Measurements from ENCODE around the gene ATP10A. TPM values are rescaled to one million over a fixed set of nuclear protein-coding genes. Genes with fewer than 3 reads are reported as not detected.

ATP10A gene
- total RNA-seq, 1 experiment from 2014 or later = 3.9 TPM

- H3K9me3 ChIP-seq (ENCODE audit: control insufficient read depth, low read depth, low read length) = no peaks in the 10 kb centered on the region
- no peaks in the 10 kb centered on the region for H3K79me1 ChIP-seq (ENCODE audit: insufficient read depth, low read depth, low read length, poor library complexity, severe bottlenecking)
- no peak overlapping the region for H3K14ac ChIP-seq (ENCODE audit: insufficient read depth, low read length)
- H3K23ac ChIP-seq (ENCODE audit: insufficient read length, low read depth, low read length) = no peak overlapping the region
- no peak overlapping the region for H3K4ac ChIP-seq (ENCODE audit: low read depth, low read length)
- H2BK5ac ChIP-seq (ENCODE audit: insufficient read length, low read length) = no peak overlapping the region
- no peaks in the 10 kb centered on the region for H3K27me3 ChIP-seq (ENCODE audit: insufficient read depth, low read length)
- no peak overlapping the region for H2BK20ac ChIP-seq (ENCODE audit: low read depth, low read length, poor library complexity, severe bottlenecking)
- no peak overlapping the region for H3K18ac ChIP-seq (ENCODE audit: insufficient read length, low read depth, low read length)
- no peak overlapping the region for H3K56ac ChIP-seq (ENCODE audit: insufficient read length, low read depth, low read length)
- Mint-ChIP-seq H3K4me3 (no peak overlapping the region), H3K27ac (no peak overlapping the region), H3K27me3 (ENCODE audit: low read depth) (peaks cover 5% of the 10 kb centered on the region), H3K9me3 (no peaks in the 10 kb centered on the region), H3K4me1 (peaks cover 5 to 8% of the 10 kb centered on the region in 2 experiments), H3K36me3 (ENCODE audit: insufficient read depth in 1 of 3, low read depth in 3 of 3) (no peaks in the 10 kb centered on the region; a peak in 1 of 7 replicates)
- no peak for TF ChIP-seq CTCF (conservative IDR thresholded peaks at IDR 0.05)
- no CpG with 5 or more reads among the region's 19 CpGs for WGBS (ENCODE audit: extremely low coverage, insufficient read length, low lambda C conversion rate)
- no peaks in the 10 kb centered on the region for H4K20me1 ChIP-seq (ENCODE audit: control insufficient read depth, insufficient read depth, insufficient read length)
- H2BK120ac ChIP-seq (ENCODE audit: low read depth, low read length, poor library complexity, severe bottlenecking) = no peak overlapping the region
- no peaks in the 10 kb centered on the region for H3K4me1 ChIP-seq (ENCODE audit: insufficient read depth, low read length)
- no peak overlapping the region for H3T11ph ChIP-seq (ENCODE audit: low read length)
- H3K27ac ChIP-seq (ENCODE audit: insufficient read length, low read depth, low read length) = no peak overlapping the region
- no peaks in the 10 kb centered on the region for H3K23me2 ChIP-seq (ENCODE audit: insufficient read length, low read depth, low read length, poor library complexity, severe bottlenecking)
- H4K8ac ChIP-seq (replicated peaks; ENCODE audit: insufficient read length, low read depth, low read length) = no peak overlapping the region
- no peak overlapping the region for H2BK15ac ChIP-seq (ENCODE audit: low read depth, low read length)
- no peak overlapping the region for H4K91ac ChIP-seq (ENCODE audit: insufficient read length, low read depth, low read length)
- no peak overlapping the region for H2AK5ac ChIP-seq (ENCODE audit: insufficient read length, low read length)
- DNase-seq = no peak
- H3K9ac ChIP-seq (ENCODE audit: extremely low read depth, insufficient read length, low read length) = no peak overlapping the region
- H4K5ac ChIP-seq (ENCODE audit: insufficient read length, low read depth, low read length) = no peak overlapping the region
- H3K79me2 ChIP-seq (ENCODE audit: insufficient read depth, low read length) = no peaks in the 10 kb centered on the region
- no peak overlapping the region for H3K4me2 ChIP-seq (ENCODE audit: insufficient read depth, insufficient read length, low read length)
- no peak overlapping the region for H2AFZ ChIP-seq (ENCODE audit: low read length)
- H2BK12ac ChIP-seq (ENCODE audit: insufficient read length, low read depth, low read length) = no peak overlapping the region
These were observed 161.2 kb downstream of the ATP10A start for GRCh38 chr15:25701721-25702465.
